ENCODE results near the gene PLCD3. TPM values are rescaled to one million over a fixed set of nuclear protein-coding genes. Genes with fewer than 3 reads are reported as not detected.

Gene PLCD3
- total and polyA plus RNA-seq, 9 of the 15 experiments (the other 6 are each of a cell fraction or from before 2014, with no cell fraction given): 0.20 to 22.6 (median 7.5) TPM

GRCh38 chr17:45148183-45149036 lies 16.1 kb upstream of the PLCD3 start, which contains the start of gene HEXIM1 (continued):
- TF ChIP-seq ZFP36 (IDR thresholded peaks at IDR 0.05; ENCODE audit: low read depth, low read length, partially characterized antibody): peak; percentile 57
- TF ChIP-seq ZBTB1 (CRISPR knock-in tag; IDR thresholded peaks at IDR 0.05; ENCODE audit: borderline replicate concordance, low read depth): no peak
- TF ChIP-seq ZBTB17 (CRISPR knock-in tag; IDR thresholded peaks at IDR 0.05): peak; percentile 94
- TF ChIP-seq ARID2 (IDR thresholded peaks at IDR 0.05): peak; percentile 57; the same call in 1 of the 2 replicates
- peak in 1 of 2 experiments; percentile 86; a peak in 3 of 4 replicates for TF ChIP-seq TEAD1 (CRISPR knock-in tag; IDR thresholded peaks at IDR 0.05)
- peak; percentile 36; the same call in 1 of the 2 replicates for TF ChIP-seq NR4A1 (CRISPR knock-in tag; IDR thresholded peaks at IDR 0.05)
- TF ChIP-seq NR4A1 (tag; IDR thresholded peaks at IDR 0.05): no peak; the same call in 1 of the 2 replicates
- peak; percentile 98 for TF ChIP-seq PHB (CRISPR knock-in tag; IDR thresholded peaks at IDR 0.05)
- TF ChIP-seq, protein P1, sequence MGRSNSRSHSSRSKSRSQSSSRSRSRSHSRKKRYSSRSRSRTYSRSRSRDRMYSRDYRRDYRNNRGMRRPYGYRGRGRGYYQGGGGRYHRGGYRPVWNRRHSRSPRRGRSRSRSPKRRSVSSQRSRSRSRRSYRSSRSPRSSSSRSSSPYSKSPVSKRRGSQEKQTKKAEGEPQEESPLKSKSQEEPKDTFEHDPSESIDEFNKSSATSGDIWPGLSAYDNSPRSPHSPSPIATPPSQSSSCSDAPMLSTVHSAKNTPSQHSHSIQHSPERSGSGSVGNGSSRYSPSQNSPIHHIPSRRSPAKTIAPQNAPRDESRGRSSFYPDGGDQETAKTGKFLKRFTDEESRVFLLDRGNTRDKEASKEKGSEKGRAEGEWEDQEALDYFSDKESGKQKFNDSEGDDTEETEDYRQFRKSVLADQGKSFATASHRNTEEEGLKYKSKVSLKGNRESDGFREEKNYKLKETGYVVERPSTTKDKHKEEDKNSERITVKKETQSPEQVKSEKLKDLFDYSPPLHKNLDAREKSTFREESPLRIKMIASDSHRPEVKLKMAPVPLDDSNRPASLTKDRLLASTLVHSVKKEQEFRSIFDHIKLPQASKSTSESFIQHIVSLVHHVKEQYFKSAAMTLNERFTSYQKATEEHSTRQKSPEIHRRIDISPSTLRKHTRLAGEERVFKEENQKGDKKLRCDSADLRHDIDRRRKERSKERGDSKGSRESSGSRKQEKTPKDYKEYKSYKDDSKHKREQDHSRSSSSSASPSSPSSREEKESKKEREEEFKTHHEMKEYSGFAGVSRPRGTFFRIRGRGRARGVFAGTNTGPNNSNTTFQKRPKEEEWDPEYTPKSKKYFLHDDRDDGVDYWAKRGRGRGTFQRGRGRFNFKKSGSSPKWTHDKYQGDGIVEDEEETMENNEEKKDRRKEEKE (IDR thresholded peaks at IDR 0.05; ENCODE audit: borderline replicate concordance in 1 of 2, control insufficient read depth in 1 of 2, low read depth in 2 of 2, low read length in 1 of 2): peak in 1 of 2 experiments; percentile 52; a peak in 1 of 4 replicates
- peak; percentile 79; the same call in 1 of the 2 replicates for TF ChIP-seq ZNF561 (CRISPR knock-in tag; conservative IDR thresholded peaks at IDR 0.05)
- 0 out of 2 replicates have a peak, but pooled peaks have one; percentile 29 for TF ChIP-seq JUNB (CRISPR knock-in tag; conservative IDR thresholded peaks at IDR 0.05)
- no peak for TF ChIP-seq ADNP (tag; IDR thresholded peaks at IDR 0.05)
- peak; percentile 84 for TF ChIP-seq NFRKB (IDR thresholded peaks at IDR 0.05; ENCODE audit: low read depth)
- no peak for TF ChIP-seq ZNF785 (CRISPR knock-in tag; IDR thresholded peaks at IDR 0.05)
- no peak for TF ChIP-seq SRSF7 (optimal IDR thresholded peaks at IDR 0.05; ENCODE audit: low read depth, low read length)
- peak; percentile 75 for TF ChIP-seq LEF1 (IDR thresholded peaks at IDR 0.05)
- TF ChIP-seq SUPT5H (IDR thresholded peaks at IDR 0.05): peak; percentile 100
- TF ChIP-seq POLR2A (conservative IDR thresholded peaks at IDR 0.05): peak; percentile 100
- no peak for TF ChIP-seq RBM34 (IDR thresholded peaks at IDR 0.05; ENCODE audit: borderline replicate concordance, insufficient read depth, low read length)
- peak; percentile 73; the same call in 1 of the 2 replicates for TF ChIP-seq ZNF780A (CRISPR knock-in tag; IDR thresholded peaks at IDR 0.05)
- peak; percentile 17 to 72; a peak in 2 of 4 replicates for TF ChIP-seq RCOR1 (IDR thresholded peaks at IDR 0.05; ENCODE audit: borderline replicate concordance in 1 of 2, low read depth in 2 of 2, low read length in 2 of 2)
- no peak for TF ChIP-seq NFIX (CRISPR knock-in tag; IDR thresholded peaks at IDR 0.05; ENCODE audit: low read depth)
- TF ChIP-seq, protein P2, sequence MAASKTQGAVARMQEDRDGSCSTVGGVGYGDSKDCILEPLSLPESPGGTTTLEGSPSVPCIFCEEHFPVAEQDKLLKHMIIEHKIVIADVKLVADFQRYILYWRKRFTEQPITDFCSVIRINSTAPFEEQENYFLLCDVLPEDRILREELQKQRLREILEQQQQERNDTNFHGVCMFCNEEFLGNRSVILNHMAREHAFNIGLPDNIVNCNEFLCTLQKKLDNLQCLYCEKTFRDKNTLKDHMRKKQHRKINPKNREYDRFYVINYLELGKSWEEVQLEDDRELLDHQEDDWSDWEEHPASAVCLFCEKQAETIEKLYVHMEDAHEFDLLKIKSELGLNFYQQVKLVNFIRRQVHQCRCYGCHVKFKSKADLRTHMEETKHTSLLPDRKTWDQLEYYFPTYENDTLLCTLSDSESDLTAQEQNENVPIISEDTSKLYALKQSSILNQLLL (CRISPR knock-in tag; IDR thresholded peaks at IDR 0.05; ENCODE audit: borderline replicate concordance): no peak
- TF ChIP-seq CBX8 (IDR thresholded peaks at IDR 0.05; ENCODE audit: borderline replicate concordance, extremely low read depth, low read depth, low read length, poor library complexity, severe bottlenecking): no peak
- TF ChIP-seq NUFIP1 (IDR thresholded peaks at IDR 0.05; ENCODE audit: partially characterized antibody): no peak

Measured in K562 (cell line).